ENCODE data around the gene MAP2K5.

- TF ChIP-seq CTCF (IDR thresholded peaks at IDR 0.05) (no peak), POLR2A (IDR thresholded peaks at IDR 0.05) (no peak)
Measured at GRCh38 chr15:67747921-67748320, 205.4 kb downstream of the MAP2K5 start.

Measured in uterus (tissue), 2 donors.